Measurements from ENCODE around the gene ALB.

DNA sequence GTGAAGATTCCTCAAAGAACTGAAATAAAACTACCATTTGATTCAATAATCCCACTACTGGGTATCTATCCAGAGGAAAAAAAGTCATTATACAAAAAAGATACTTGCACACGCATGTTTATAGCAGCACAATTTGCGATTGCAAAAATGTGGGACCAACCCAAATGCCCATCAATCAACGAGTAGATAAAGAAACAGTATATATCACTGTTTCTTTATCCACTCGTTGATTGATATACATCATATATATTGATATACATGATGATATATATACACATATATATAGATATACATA, 18.3 kb downstream of the ALB start:
- TF ChIP-seq, protein P1, sequence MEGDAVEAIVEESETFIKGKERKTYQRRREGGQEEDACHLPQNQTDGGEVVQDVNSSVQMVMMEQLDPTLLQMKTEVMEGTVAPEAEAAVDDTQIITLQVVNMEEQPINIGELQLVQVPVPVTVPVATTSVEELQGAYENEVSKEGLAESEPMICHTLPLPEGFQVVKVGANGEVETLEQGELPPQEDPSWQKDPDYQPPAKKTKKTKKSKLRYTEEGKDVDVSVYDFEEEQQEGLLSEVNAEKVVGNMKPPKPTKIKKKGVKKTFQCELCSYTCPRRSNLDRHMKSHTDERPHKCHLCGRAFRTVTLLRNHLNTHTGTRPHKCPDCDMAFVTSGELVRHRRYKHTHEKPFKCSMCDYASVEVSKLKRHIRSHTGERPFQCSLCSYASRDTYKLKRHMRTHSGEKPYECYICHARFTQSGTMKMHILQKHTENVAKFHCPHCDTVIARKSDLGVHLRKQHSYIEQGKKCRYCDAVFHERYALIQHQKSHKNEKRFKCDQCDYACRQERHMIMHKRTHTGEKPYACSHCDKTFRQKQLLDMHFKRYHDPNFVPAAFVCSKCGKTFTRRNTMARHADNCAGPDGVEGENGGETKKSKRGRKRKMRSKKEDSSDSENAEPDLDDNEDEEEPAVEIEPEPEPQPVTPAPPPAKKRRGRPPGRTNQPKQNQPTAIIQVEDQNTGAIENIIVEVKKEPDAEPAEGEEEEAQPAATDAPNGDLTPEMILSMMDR (IDR thresholded peaks at IDR 0.05) = no peak
- no peak for TF ChIP-seq POLR2A (IDR thresholded peaks at IDR 0.05; ENCODE audit: low read depth)
- TF ChIP-seq EP300 (IDR thresholded peaks at IDR 0.05) = no peak
- TF ChIP-seq POLR2AphosphoS5 (IDR thresholded peaks at IDR 0.05) = no peak

All from esophagus muscularis mucosa (tissue), 4 donors.